Loucy (cell line): ENCODE results near the gene ARHGAP35.

ENCODE experiments used
- CTCF ChIP-seq: fragments of 200-600 bp; sonication (generic); conservative IDR thresholded peaks from 2 replicates; pipeline ENCODE4 v1.5.1; 2014; ENCODE audit warnings: mild to moderate bottlenecking, antibody characterized with exemption, low read length
- EZH2phosphoT487 ChIP-seq: fragments of 200-600 bp; IDR thresholded peaks from 2 replicates; pipeline ENCODE4 v1.6.1; 2018; ENCODE audit warnings: antibody characterized with exemption, mild to moderate bottlenecking, moderate library complexity, borderline replicate concordance

DNA sequence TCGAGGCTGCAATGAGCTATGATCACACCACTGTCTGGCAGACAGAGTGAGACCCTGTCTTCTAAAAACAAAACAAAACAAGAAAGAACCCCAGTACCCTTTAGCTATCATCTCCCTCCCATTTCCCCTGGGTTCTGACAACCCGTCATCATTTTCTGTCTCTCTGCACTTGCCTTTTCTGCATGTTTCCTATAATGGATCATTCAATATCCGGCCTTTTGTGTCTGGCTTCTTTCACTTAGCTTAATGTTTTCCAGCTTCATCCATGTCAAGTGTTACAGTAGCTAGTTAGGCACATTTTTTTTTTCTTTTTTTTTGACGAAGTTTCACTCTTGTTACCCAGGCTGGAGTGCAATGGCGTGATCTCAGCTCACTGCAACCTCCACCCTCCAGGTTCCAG is 26.7 kb upstream of the ARHGAP35 start:
- TF ChIP-seq CTCF = no peak
- TF ChIP-seq EZH2phosphoT487 = no peak
